PC-3 (cell line): ENCODE measurements around the gene CCL8. TPM values are rescaled to one million over a fixed set of nuclear protein-coding genes. Genes with fewer than 3 reads are reported as not detected.

Source experiments
- ATAC-seq: fragments of 200-7000 bp; cut with Tn5 transposase; 2 replicates; pipeline ENCODE4 v1.9.1; 2020; ENCODE audit warnings: mild to moderate bottlenecking, moderate library complexity
- BruUV-seq: library from RNA; stranded (reverse); fragments of 400-500 nt; replicated peaks from 2 replicates; lab custom pipeline; 2021; lab: Mats Ljungman, UMichigan
- CTCF ChIA-PET: fragments of 300-600 bp; sonication (Branson Sonifier 250); formaldehyde crosslinking; loops from one replicate; lab custom pipeline; 2022; ENCODE audit warnings: antibody characterized with exemption; lab: Charles Lee
- POLR2A ChIA-PET: fragments of 300-600 bp; sonication (Branson Sonifier 250); formaldehyde crosslinking; loops from one replicate; lab custom pipeline; 2022; ENCODE audit warnings: antibody characterized with exemption; ENCODE audit not compliant: unreplicated experiment; lab: Charles Lee
- DNase-seq: peaks from one replicate; pipeline ENCODE4 v3.0.0-alpha.2; 2015
- H2AFZ ChIP-seq: fragments of 300-600 bp; sonication (generic); 2 replicates; pipeline ENCODE4 v1.6.0; 2016; ENCODE audit warnings: antibody characterized with exemption, low read length
- H3F3A ChIP-seq: fragments of 300-600 bp; sonication (generic); one replicate; pipeline ENCODE4 v1.6.0; 2017; ENCODE audit warnings: antibody characterized with exemption, low read length, control low read depth, mild to moderate bottlenecking; ENCODE audit not compliant: unreplicated experiment
- H3K27ac ChIP-seq: fragments of 300-600 bp; sonication (generic); 2 replicates; pipeline ENCODE4 v1.5.1; 2016; ENCODE audit warnings: mild to moderate bottlenecking, low read length
- H3K27me3 ChIP-seq: fragments of 300-600 bp; sonication (generic); 2 replicates; pipeline ENCODE4 v1.6.1; 2016; ENCODE audit warnings: low read length, mixed read lengths
- H3K36me3 ChIP-seq: fragments of 300-600 bp; sonication (generic); 2 replicates; pipeline ENCODE4 v1.6.1; 2016; ENCODE audit warnings: low read depth, mixed run types, low read length, mixed read lengths
- H3K4me1 ChIP-seq: fragments of 300-600 bp; sonication (generic); 2 replicates; pipeline ENCODE4 v1.5.1; 2016; ENCODE audit warnings: low read length; ENCODE audit not compliant: insufficient read depth
- H3K4me2 ChIP-seq: fragments of 300-600 bp; sonication (generic); 2 replicates; pipeline ENCODE4 v1.6.0; 2016; ENCODE audit warnings: low read length
- H3K4me3 ChIP-seq: fragments of 300-600 bp; sonication (generic); 2 replicates; pipeline ENCODE4 v1.5.1; 2016; ENCODE audit warnings: mild to moderate bottlenecking, low read length, mixed read lengths
- H3K79me2 ChIP-seq: fragments of 300-600 bp; sonication (generic); 2 replicates; pipeline ENCODE4 v1.6.1; 2017; ENCODE audit warnings: low read length, mixed read lengths
- H3K9ac ChIP-seq: fragments of 300-600 bp; sonication (generic); 2 replicates; pipeline ENCODE4 v1.6.0; 2016; ENCODE audit warnings: mild to moderate bottlenecking, low read length
- H3K9me2 ChIP-seq: fragments of 300-600 bp; sonication (generic); replicated peaks from 2 replicates; pipeline ENCODE4 v1.6.1; 2016; ENCODE audit warnings: mixed run types, low read length, mixed read lengths
- H3K9me3 ChIP-seq: fragments of 300-600 bp; sonication (generic); 2 replicates; pipeline ENCODE4 v1.6.1; 2016; ENCODE audit warnings: low read length, mixed read lengths
- H4K20me1 ChIP-seq: fragments of 300-600 bp; sonication (generic); 2 replicates; pipeline ENCODE4 v1.6.1; 2016; ENCODE audit warnings: low read length, mixed read lengths
- EZH2 ChIP-seq: fragments of 300-600 bp; sonication (generic); IDR thresholded peaks from one replicate; pipeline ENCODE4 v1.6.1; 2017; ENCODE audit warnings: antibody characterized with exemption, mild to moderate bottlenecking, low read length; ENCODE audit not compliant: unreplicated experiment
- EZH2phosphoT487 ChIP-seq: fragments of 300-600 bp; sonication (generic); IDR thresholded peaks from 2 replicates; pipeline ENCODE4 v1.6.1; 2018; ENCODE audit warnings: mild to moderate bottlenecking, antibody characterized with exemption, low read length, borderline replicate concordance
- intact Hi-C: fragments of 100-400 bp; cut with micrococcal nuclease; formaldehyde crosslinking; loops from 2 replicates; pipeline ENCODE4 v1.9.0; 2023
- total RNA-seq: library from RNA; depleted of rRNA; stranded (reverse); fragments of >200 nt; gene quantifications from 2 replicates; pipeline ENCODE4 v1.2.3, GENCODE V29; 2014
- TF ChIP-seq, protein P1 (sequence below): fragments of 300-600 bp; sonication (generic); conservative IDR thresholded peaks from 2 replicates; pipeline ENCODE4 v1.5.1; 2017; ENCODE audit warnings: antibody characterized with exemption, low read depth, mild to moderate bottlenecking, low read length

CCL8 gene
- total RNA-seq, 1 experiment from 2014 or later: not detected

DNA sequence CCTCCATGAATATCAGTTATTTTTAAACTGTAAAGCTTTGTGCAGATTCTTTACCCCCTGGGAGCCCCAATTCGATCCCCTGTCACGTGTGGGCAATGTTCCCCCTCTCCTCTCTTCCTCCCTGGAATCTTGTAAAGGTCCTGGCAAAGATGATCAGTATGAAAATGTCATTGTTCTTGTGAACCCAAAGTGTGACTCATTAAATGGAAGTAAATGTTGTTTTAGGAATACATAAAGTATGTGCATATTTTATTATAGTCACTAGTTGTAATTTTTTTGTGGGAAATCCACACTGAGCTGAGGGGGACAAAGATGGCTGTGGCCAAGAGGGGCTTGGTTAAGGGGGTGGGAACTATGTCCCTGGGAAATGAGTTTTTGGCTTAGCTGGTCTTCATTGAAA, 31.4 kb upstream of the CCL8 start:
- no peaks in the 10 kb centered on the region for H3F3A ChIP-seq
- no peak overlapping the region for H3K27ac ChIP-seq
- no peaks in the 10 kb centered on the region for H3K9me2 ChIP-seq
- DNase-seq (no peak), ATAC-seq (no peak)
- H3K9me3 ChIP-seq: no peaks in the 10 kb centered on the region
- no peaks in the 10 kb centered on the region for H3K27me3 ChIP-seq
- intact Hi-C loops: no loop called here
- TF ChIP-seq, protein P1, sequence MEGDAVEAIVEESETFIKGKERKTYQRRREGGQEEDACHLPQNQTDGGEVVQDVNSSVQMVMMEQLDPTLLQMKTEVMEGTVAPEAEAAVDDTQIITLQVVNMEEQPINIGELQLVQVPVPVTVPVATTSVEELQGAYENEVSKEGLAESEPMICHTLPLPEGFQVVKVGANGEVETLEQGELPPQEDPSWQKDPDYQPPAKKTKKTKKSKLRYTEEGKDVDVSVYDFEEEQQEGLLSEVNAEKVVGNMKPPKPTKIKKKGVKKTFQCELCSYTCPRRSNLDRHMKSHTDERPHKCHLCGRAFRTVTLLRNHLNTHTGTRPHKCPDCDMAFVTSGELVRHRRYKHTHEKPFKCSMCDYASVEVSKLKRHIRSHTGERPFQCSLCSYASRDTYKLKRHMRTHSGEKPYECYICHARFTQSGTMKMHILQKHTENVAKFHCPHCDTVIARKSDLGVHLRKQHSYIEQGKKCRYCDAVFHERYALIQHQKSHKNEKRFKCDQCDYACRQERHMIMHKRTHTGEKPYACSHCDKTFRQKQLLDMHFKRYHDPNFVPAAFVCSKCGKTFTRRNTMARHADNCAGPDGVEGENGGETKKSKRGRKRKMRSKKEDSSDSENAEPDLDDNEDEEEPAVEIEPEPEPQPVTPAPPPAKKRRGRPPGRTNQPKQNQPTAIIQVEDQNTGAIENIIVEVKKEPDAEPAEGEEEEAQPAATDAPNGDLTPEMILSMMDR: no peak
- no peaks in the 10 kb centered on the region for H3K36me3 ChIP-seq
- no peaks in the 10 kb centered on the region for H4K20me1 ChIP-seq
- H3K9ac ChIP-seq: no peak overlapping the region
- no peak overlapping the region for H2AFZ ChIP-seq
- H3K79me2 ChIP-seq: no peaks in the 10 kb centered on the region
- BruUV-seq: no TSS peak
- no peak overlapping the region for H3K4me2 ChIP-seq
- POLR2A ChIA-PET: no interaction called here
- H3K4me1 ChIP-seq: no peaks in the 10 kb centered on the region
- CTCF ChIA-PET: no interaction called here
- H3K4me3 ChIP-seq: no peak overlapping the region

DNA sequence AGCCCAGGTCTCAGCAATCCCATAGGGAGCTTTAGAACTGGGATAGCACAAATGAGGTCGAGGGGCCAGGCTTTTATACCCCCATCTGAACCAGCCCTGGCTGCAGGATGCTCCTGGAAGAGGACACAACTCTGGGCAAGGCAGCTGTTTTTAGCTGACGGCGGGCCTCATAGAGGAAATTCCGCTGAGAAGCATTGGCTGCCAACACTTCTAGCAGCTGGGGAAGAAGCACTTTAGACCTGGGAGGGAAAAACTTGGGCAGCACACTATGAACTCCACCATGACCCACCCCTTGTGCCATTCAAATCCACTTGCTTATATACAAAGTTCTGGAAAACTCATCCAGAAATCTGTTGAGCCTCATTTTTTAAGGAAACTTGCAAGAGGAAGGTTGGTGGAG, 28.6 kb upstream of the CCL8 start:
- POLR2A ChIA-PET: no interaction called here
- Histone ChIP-seq H3K4me2 (no peak overlapping the region), H3K9me3 (no peaks in the 10 kb centered on the region), H3K9ac (no peak overlapping the region), H3K36me3 (no peaks in the 10 kb centered on the region), H3K79me2 (no peaks in the 10 kb centered on the region), H3K9me2 (no peaks in the 10 kb centered on the region), H2AFZ (no peak overlapping the region), H4K20me1 (no peaks in the 10 kb centered on the region), H3K27me3 (no peaks in the 10 kb centered on the region), H3F3A (no peaks in the 10 kb centered on the region), H3K27ac (no peak overlapping the region), H3K4me1 (no peaks in the 10 kb centered on the region), H3K4me3 (no peak overlapping the region)
- CTCF ChIA-PET: no interaction called here
- ATAC-seq (no peak), DNase-seq (no peak)
- intact Hi-C loops: no loop called here
- BruUV-seq: no TSS peak
- TF ChIP-seq, protein P1: no peak
- TF ChIP-seq EZH2phosphoT487 (no peak), EZH2 (no peak)

DNA sequence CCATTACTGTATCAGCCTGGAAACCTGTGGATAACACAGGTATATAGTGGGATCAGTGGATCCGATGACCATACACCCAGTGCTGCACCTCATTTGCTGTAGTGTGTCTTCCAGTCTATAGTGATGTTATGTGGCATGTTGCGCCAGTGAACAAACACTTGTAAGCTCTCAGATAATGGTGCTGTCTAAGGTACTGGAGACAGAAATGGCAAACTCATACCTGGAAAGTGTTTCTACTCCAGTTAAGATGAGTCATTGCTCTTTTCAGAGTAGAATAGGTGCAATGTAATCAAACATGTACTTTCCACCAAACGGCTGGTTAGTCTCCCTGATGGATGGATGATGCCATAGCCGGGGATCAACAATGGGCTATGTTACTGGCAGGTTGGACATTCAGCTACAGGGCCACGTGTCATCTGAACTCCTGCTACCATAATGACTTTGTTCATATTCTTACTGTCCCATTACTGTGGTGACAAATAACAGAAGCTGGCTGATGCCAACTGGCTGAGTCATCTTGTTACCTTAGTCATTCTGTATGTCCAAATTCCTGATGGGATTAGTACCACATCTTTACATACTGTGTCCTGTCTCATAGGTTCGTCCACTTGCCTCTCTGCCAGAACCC, 27.4 kb upstream of the CCL8 start:
- no peak overlapping the region for H3K4me3 ChIP-seq
- H3K9me2 ChIP-seq: no peaks in the 10 kb centered on the region
- TF ChIP-seq EZH2: no peak
- TF ChIP-seq, protein P1: no peak
- TF ChIP-seq EZH2phosphoT487: no peak
- no peaks in the 10 kb centered on the region for H3F3A ChIP-seq
- no peak overlapping the region for H2AFZ ChIP-seq
- H4K20me1 ChIP-seq: no peaks in the 10 kb centered on the region
- peak; percentile 4 for DNase-seq
- H3K79me2 ChIP-seq: no peaks in the 10 kb centered on the region
- H3K36me3 ChIP-seq: no peaks in the 10 kb centered on the region
- H3K27me3 ChIP-seq: no peaks in the 10 kb centered on the region
- H3K9ac ChIP-seq: no peak overlapping the region
- CTCF ChIA-PET: no interaction called here
- POLR2A ChIA-PET: no interaction called here
- BruUV-seq: no TSS peak
- H3K4me1 ChIP-seq: no peaks in the 10 kb centered on the region
- H3K27ac ChIP-seq: no peak overlapping the region
- no peak overlapping the region for H3K4me2 ChIP-seq
- ATAC-seq: no peak
- intact Hi-C loops: no loop called here
- no peaks in the 10 kb centered on the region for H3K9me3 ChIP-seq
